ENCODE measurements around the gene ZBTB48.
A peak's percentile ranks its signal among the peaks of the same experiment; 100 is the strongest.
"Not testable (repeated sequence)": the region's sequence is repeated elsewhere in the genome, so short reads cannot be mapped to it uniquely, and the experiment has no call there.

Gene ZBTB48

DNA sequence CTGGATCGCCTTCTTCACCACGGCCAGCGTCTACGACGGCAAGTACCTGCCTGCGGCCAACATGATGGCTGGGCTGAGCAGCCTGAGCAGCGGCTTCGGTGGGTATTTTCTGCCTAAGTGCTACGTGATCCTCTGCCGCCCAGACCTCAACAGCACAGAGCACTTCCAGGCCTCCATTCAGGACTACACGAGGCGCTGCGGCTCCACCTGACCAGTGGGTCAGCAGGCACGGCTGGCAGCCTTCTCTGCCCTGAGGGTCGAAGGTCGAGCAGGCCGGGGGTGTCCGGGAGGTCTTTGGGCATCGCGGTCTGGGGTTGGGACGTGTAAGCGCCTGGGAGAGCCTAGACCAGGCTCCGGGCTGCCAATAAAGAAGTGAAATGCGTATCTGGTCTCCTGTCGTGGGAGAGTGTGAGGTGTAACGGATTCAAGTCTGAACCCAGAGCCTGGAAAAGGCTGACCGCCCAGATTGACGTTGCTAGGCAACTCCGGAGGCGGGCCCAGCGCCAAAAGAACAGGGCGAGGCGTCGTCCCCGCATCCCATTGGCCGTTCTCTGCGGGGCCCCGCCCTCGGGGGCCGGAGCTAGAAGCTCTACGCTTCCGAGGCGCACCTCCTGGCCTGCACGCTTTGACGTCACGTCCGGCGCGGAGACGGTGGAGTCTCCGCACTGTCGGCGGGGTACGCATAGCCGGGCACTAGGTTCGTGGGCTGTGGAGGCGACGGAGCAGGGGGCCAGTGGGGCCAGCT is at the start of gene ZBTB48:
ZBTB48 (plus strand) TSS at position 621 of the 745 bp plus-strand sequence. CDS start 616 bp downstream, outside the sequence.
- peak; percentile 100 for DNase-seq (ENCODE audit: low spot score)

- DNase-seq (ENCODE audit: low spot score) = no peak
Measured at GRCh38 chr1:6530504-6531160, 49.2 kb upstream of the ZBTB48 start.

GRCh38 chr1:6531996-6532395 is 47.8 kb upstream of the ZBTB48 start:
- DNase-seq (ENCODE audit: low spot score) = no peak

DNA sequence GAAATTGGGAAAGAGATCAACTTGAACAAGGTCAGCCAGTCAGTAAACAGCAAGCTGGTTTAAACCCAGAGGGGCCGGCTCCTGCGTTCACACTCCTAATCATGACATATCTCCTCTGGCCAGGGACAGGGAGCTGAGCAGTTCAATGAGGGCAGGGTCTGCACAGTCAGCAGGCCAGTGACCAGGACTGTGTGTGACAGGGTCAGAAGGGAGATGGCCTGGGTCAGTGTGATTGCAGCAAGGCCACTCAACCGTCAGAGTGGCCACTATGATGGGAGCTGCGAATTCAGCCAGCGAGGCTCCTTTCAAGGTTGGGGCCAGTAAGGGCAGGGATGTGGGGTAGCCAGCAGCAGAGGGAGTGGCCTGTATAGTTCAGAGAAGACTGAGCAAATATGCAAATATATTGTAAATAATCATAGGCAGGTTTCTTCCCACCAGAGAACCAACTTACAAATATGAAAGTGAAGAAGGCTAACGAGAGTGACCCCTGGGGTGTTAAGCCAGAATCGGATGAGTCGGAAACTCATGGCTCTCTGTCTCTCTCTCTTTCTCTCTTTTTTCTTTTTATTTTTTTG is 45.5 kb upstream of the ZBTB48 start:
- no peak for DNase-seq (ENCODE audit: low spot score)

- DNase-seq (ENCODE audit: low spot score) = no peak
Measured at GRCh38 chr1:6535214-6535613, 44.6 kb upstream of the ZBTB48 start.

DNA sequence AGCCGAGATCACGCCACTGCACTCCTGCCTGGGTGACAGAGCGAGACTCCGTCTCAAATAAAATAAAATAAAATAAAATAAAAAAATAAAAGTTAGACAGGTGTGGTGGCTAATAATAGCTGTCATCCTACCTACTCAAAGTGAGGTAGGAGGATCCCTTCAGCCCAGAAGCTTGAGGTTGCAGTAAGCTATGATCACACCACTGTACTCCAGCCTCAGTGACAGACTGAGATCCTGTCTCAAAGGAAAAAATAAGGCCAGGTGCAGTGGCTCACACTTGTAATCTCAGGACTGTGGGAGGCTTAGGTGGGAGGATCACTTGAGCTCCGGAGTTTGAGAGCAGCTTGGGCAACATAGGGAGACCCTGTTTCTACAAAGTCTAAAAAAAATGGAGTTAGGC is 43.5 kb upstream of the ZBTB48 start:
- DNase-seq (ENCODE audit: low spot score) = no peak

DNA sequence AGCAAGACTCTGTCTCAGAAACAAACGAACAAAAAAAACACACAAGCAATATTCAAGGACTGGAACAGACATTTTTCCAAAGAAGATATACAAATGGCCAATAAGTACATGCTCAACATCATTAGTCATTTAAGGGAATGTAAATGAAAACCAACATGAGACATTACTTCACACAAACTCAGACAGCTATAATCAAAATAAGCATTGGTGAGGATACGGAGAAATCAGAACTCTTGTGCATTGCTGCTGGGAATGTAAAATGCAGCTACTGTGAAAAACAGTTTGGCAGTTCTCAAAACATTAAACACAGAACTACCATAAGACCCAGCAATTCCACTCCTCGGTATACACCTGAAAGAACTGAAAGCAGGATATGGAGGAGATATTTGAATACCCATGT is 40.8 kb upstream of the ZBTB48 start:
- DNase-seq (ENCODE audit: low spot score) = peak; percentile 20

DNA sequence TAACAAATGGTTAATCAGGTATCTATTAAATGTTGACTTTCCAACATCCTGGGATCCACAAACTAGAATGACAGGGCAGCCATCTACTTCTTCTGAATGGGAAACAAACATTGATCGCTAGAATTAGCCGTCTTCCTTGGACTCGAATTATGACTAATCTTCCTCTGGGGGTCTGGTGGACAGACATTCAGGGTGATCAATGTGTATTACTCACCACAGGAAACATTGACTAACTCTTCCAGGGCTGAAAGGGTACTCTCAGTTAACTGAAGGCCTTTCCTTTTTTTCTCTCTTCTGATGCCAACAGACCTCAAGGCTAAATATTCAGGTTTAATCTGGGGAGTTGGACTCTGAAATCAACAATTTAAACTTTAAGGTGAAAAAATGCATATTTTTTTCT is 35.0 kb upstream of the ZBTB48 start:
- peak; percentile 40 for DNase-seq (ENCODE audit: low spot score)

DNA sequence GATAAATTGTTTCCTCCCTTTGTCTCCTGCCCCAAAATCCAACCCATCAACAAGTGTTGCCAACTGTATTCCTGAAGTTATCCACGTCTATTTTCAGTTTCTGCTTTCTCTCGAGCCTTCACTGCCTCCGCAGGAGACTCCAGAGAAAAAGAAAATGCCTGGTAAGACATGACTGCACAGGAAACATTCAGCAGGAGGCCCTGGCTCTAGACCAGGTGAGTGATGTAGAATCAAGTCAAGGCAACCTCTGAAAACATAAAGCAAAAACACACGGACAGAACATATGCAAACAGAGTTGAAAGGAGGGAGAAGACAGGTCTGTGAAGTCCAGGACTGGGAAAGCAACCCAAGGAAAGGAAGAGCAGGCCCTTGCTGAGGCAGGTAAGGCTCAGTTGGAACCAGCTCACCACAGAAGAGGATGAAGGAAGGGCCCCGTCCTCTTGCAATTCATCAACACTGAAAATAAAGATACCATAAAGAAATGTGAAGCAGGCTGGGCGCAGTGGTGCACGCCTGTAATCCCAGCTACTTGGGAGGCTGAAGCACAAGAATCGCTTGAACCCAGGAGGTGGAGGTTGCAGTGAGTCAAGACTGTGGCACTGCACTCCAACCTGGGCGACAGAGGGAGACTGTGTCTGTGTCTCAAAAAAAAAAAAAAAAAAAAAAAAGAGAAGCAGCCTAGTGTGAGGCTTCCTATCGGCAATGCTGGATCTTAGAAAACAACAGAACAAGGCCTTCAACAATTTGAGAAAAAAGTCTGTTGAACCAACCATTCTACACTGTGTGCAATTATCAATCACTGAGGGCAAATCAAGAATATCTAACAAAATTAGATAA is 34.3 kb upstream of the ZBTB48 start:
- DNase-seq (ENCODE audit: low spot score) = no peak

GRCh38 chr1:6546326-6546725 is 33.5 kb upstream of the ZBTB48 start:
- DNase-seq (ENCODE audit: low spot score) = no peak

DNA sequence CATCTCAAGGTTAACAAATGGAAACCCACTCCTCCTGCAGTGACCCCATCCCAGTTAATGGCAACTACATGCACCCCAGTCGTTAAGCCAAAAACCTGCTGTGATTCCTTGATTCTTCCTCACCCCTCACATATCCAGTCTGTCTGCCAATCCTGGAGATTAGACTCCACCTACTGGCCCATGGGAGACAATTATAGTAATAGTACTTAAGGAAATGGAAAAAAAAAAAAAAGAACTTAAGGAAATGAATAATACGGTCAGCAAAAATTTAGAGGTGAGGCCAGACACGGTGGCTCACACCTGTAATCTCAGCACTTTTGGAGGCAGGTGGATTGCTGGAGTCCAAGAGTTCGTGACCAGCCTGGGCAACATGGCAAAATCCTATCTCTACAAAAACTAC is 32.5 kb upstream of the ZBTB48 start:
- no peak for DNase-seq (ENCODE audit: low spot score)

GRCh38 chr1:6554031-6554906 is 25.5 kb upstream of the ZBTB48 start, which contains the start of gene NOL9:
Gene NOL9, minus strand, starts transcription at chr1:6554513. Its CDS starts 11 bp downstream, at chr1:6554502.
- peak; percentile 98 for DNase-seq (ENCODE audit: low spot score)

DNA sequence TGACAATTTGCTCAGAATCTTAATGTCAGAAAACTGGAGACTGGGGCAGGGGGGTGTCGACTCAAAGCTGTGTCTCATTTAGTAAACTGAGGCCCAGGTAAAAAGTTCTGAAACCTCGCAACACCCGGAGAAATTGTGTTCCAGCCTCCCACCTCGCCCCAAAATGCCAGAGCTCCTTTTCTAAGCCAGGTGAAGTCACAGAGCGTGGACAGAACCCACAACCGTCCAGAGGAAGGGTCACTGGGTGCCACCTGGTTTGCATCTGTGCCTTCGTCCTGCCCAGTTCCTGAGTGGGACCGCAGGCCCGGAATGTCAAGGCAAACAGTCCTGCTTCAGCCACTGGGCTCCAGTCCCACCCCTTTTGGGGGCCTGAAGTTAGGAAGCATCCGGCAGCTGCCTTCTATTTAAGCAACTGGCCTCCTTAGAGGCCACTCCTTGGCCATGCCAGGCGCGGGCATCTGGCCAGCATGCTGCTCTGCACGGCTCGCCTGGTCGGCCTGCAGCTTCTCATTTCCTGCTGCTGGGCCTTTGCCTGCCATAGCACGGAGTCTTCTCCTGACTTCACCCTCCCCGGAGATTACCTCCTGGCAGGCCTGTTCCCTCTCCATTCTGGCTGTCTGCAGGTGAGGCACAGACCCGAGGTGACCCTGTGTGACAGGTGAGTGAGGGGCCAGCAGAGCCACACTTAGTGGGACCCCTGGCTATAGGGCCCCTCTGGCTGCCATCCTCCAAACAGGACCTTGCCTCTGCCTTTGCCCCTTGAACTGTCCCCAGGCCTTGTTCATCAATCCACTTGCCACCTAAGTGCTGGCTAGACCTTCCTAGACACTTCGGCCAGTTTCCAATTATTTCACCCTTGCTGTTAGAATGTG is 24.7 kb upstream of the ZBTB48 start, which contains the start of gene TAS1R1:
TAS1R1 (plus strand) TSS at position 401 of the 872 bp plus-strand sequence; CDS start at position 468, 67 bp downstream.
- DNase-seq (ENCODE audit: low spot score) = peak; percentile 55

DNA sequence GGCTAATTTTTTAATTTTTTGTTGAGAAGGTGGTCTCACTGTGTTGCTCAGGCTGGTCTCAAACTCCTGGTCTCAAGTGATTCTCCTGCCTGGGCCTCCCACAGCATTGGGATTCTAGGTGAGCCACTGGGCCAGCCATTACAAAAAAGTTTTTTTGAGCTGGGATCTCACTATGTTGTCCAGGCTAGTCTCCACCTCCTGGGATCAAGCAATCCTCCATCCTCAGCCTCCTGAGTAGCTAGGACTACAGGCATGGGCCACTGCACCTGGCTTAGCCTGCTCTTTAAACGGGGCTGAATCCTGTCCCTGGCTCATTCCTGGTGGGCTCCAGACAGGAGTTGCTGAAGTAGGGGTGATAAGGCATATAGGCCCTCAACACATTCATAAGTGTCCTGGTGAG is 22.2 kb upstream of the ZBTB48 start:
- no peak for DNase-seq (ENCODE audit: low spot score)

DNA sequence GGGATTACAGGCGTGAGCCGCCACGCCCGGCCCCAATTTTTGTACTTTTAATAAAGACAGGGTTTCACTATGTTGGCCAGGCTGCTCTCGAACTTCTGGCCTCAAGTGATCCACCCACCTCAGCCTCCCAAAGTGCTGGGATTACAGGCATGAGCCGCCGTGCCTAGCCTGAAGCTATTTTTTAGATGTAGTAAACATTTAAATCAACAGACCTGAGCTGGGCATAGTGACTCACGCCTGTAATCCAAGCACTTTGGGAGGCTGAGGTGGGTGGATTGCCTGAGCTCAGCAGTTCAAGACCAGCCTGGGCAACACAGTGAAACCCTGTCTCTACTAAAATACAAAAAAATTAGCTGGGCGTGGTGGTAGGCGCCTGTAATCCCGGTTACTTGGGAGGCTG is 20.6 kb upstream of the ZBTB48 start:
- DNase-seq (ENCODE audit: low spot score) = not testable (repeated sequence)

- no peak for DNase-seq (ENCODE audit: low spot score)
Measured at GRCh38 chr1:6560267-6560666, 19.5 kb upstream of the ZBTB48 start.

DNA sequence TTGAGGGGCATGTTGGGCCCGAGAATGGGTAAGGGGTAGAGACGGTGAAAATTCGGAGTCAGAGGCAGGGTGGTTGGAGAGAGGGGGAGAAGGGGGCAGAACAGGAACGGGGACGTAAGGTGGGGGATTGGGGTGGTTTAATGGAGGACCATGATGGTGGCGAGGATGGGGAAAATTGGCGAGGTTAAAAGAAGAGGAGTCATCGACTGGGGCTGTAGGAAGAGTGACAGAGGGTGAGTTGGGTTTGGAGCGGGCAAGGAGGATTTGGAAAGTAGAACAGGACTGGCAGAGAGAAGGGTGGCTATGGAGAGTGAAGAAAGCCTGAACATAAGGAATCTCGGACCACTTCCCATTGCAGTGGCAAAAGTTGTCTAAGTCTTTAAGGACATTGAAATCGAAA is 10.8 kb upstream of the ZBTB48 start:
- no peak for DNase-seq (ENCODE audit: low spot score)

DNA sequence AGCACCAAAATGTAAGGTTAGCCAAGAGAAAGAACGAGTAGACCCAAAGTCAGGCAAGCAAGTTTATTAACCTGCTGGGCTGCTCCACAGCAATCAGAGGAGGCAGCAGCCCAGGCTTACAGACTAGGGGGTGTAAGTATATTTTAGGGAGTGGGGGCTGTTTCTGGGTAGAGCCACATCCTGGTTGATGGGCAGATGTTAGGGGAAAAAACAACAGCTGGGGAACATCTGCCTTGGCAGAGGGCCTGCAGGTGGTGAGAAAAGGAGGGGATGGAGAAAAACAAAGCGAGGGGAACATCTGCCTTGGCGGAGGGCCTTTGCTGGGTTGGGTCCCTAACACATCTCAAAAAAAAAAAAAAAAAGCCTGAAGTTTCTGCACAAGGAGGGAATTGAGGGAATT is 9.7 kb upstream of the ZBTB48 start:
- no peak for DNase-seq (ENCODE audit: low spot score)

DNA sequence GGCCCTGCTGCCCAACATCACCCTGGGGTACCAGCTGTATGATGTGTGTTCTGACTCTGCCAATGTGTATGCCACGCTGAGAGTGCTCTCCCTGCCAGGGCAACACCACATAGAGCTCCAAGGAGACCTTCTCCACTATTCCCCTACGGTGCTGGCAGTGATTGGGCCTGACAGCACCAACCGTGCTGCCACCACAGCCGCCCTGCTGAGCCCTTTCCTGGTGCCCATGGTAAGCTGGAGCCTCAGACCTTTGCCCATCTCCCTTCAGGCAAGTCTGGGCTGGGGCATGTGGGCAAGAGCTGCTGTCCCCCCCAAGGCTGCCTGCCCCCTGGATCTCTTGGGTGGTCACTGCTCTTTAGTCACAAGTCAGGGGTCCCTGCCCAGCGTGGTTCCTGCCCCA is 8.8 kb upstream of the ZBTB48 start:
- no peak for DNase-seq (ENCODE audit: low spot score)
